ENCODE measurements around the gene SPOUT1. TPM values are rescaled to one million over a fixed set of nuclear protein-coding genes. Genes with fewer than 3 reads are reported as not detected.

Gene SPOUT1
- polyA plus RNA-seq, 1 donor from 2014 or later = 34.7 TPM

DNA sequence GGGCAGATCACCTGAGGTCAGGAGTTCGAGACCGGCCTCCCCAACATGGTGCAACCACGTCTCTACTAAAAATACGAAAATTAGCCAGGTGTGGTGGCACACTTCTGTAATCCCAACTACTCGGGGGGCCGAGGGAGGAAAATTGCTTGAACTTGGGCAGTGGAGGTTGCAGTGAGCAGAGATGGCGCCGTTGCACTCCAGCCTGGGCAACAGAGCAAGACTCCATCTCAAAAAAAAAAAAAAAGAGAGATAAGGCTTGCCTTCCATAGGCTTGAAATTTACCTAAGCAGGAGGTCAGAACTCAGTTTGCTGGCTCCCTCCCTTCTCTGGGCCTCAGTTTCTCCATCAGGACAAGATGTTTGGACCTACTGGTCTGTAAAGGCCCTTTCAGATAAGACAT is 1.3 kb downstream of the SPOUT1 start:
- no peak overlapping the region for H2AFZ ChIP-seq (ENCODE audit: low read depth, low read length)
- H3K27ac ChIP-seq (ENCODE audit: low read length) = no peak overlapping the region
- peak overlapping the region; percentile 96 for H3K4me3 ChIP-seq (ENCODE audit: low read length)

DNA sequence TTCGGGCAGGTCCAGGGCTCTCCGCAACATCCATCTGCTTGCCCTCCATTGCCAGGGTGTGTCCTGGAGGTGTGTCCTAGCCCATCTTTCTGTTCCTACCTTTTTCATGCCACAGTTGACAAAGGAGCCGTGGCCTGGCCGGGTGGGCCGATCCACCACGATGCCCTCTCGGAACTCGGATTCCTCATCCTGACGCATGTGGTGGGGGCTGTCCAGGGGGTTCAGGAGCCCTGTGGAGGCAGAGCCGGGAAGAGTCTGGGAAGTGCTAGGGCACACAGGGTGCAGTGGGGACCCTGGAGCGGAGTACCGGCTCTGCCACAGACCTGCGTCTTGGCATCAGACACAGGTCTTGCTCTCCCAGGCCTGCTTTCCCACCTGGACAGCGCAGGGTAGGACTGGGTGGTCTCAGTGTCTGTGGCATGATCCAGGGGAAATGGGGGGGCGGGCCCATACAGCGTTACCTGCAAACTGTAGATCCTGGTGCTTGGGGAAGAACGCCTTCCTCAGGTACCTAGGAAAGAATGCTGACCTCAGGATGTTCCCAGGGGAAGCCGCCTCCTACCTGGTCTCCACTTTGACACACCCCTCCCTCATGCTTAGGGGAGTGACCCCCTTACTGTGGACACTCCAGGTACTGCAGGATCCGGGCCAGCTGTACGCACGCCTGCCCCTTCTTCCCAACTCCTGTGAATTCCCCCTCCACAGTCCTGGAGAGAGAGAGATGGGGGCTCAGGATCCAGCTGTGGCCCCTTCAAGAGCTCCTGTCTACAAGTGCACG is 3.5 kb downstream of the SPOUT1 start:
- Histone ChIP-seq H3K27me3 (ENCODE audit: insufficient read depth, low read depth, low read length) (no peaks in the 10 kb centered on the region), H3K36me3 (ENCODE audit: insufficient read depth, low read length) (no peaks in the 10 kb centered on the region), H3K4me3 (ENCODE audit: low read length) (no peak overlapping the region), H2AFZ (ENCODE audit: low read depth, low read length) (no peak overlapping the region), H3K79me2 (replicated peaks; ENCODE audit: insufficient read depth, low read length) (no peaks in the 10 kb centered on the region), H3K9me2 (ENCODE audit: insufficient read depth, low read length) (no peaks in the 10 kb centered on the region), H3K4me2 (ENCODE audit: low read length) (no peak overlapping the region), H3F3A (ENCODE audit: insufficient read depth, low read length, poor library complexity, severe bottlenecking) (no peaks in the 10 kb centered on the region), H3K27ac (ENCODE audit: low read length) (no peak overlapping the region), H3K9me3 (ENCODE audit: low read length) (no peaks in the 10 kb centered on the region), H3K9ac (ENCODE audit: low read length) (no peak overlapping the region), H4K20me1 (ENCODE audit: insufficient read depth) (no peaks in the 10 kb centered on the region)
- TF ChIP-seq SMC3 (conservative IDR thresholded peaks at IDR 0.05; ENCODE audit: poor library complexity) = no peak
- TF ChIP-seq TAF1 (IDR thresholded peaks at IDR 0.05; ENCODE audit: low read depth) = no peak
- no peak for TF ChIP-seq RAD21 (conservative IDR thresholded peaks at IDR 0.05)
- TF ChIP-seq EZH2 (IDR thresholded peaks at IDR 0.05; ENCODE audit: borderline replicate concordance, insufficient read depth, low read length, poor library complexity, severe bottlenecking) = no peak
- no peak for TF ChIP-seq MXI1 (conservative IDR thresholded peaks at IDR 0.05; ENCODE audit: poor library complexity, severe bottlenecking)
- TF ChIP-seq, protein P1, sequence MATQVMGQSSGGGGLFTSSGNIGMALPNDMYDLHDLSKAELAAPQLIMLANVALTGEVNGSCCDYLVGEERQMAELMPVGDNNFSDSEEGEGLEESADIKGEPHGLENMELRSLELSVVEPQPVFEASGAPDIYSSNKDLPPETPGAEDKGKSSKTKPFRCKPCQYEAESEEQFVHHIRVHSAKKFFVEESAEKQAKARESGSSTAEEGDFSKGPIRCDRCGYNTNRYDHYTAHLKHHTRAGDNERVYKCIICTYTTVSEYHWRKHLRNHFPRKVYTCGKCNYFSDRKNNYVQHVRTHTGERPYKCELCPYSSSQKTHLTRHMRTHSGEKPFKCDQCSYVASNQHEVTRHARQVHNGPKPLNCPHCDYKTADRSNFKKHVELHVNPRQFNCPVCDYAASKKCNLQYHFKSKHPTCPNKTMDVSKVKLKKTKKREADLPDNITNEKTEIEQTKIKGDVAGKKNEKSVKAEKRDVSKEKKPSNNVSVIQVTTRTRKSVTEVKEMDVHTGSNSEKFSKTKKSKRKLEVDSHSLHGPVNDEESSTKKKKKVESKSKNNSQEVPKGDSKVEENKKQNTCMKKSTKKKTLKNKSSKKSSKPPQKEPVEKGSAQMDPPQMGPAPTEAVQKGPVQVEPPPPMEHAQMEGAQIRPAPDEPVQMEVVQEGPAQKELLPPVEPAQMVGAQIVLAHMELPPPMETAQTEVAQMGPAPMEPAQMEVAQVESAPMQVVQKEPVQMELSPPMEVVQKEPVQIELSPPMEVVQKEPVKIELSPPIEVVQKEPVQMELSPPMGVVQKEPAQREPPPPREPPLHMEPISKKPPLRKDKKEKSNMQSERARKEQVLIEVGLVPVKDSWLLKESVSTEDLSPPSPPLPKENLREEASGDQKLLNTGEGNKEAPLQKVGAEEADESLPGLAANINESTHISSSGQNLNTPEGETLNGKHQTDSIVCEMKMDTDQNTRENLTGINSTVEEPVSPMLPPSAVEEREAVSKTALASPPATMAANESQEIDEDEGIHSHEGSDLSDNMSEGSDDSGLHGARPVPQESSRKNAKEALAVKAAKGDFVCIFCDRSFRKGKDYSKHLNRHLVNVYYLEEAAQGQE (IDR thresholded peaks at IDR 0.05; ENCODE audit: borderline replicate concordance) = no peak
- TF ChIP-seq, protein P2, sequence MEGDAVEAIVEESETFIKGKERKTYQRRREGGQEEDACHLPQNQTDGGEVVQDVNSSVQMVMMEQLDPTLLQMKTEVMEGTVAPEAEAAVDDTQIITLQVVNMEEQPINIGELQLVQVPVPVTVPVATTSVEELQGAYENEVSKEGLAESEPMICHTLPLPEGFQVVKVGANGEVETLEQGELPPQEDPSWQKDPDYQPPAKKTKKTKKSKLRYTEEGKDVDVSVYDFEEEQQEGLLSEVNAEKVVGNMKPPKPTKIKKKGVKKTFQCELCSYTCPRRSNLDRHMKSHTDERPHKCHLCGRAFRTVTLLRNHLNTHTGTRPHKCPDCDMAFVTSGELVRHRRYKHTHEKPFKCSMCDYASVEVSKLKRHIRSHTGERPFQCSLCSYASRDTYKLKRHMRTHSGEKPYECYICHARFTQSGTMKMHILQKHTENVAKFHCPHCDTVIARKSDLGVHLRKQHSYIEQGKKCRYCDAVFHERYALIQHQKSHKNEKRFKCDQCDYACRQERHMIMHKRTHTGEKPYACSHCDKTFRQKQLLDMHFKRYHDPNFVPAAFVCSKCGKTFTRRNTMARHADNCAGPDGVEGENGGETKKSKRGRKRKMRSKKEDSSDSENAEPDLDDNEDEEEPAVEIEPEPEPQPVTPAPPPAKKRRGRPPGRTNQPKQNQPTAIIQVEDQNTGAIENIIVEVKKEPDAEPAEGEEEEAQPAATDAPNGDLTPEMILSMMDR (IDR thresholded peaks at IDR 0.05; ENCODE audit: poor library complexity, severe bottlenecking) = no peak
- TF ChIP-seq EP300 (conservative IDR thresholded peaks at IDR 0.05; ENCODE audit: poor library complexity, severe bottlenecking) = no peak
- no peak for TF ChIP-seq POLR2AphosphoS5 (IDR thresholded peaks at IDR 0.05)

More for the DNA sequence above, 1.3 kb downstream of the SPOUT1 start:
- Histone ChIP-seq H3K9me2 (ENCODE audit: insufficient read depth, low read length) (no peaks in the 10 kb centered on the region), H4K20me1 (ENCODE audit: insufficient read depth) (no peaks in the 10 kb centered on the region), H3K4me2 (ENCODE audit: low read length) (no peak overlapping the region), H3K27me3 (ENCODE audit: insufficient read depth, low read depth, low read length) (no peaks in the 10 kb centered on the region), H3K9me3 (ENCODE audit: low read length) (no peaks in the 10 kb centered on the region), H3K79me2 (replicated peaks; ENCODE audit: insufficient read depth, low read length) (no peaks in the 10 kb centered on the region), H3K36me3 (ENCODE audit: insufficient read depth, low read length) (no peaks in the 10 kb centered on the region), H3F3A (ENCODE audit: insufficient read depth, low read length, poor library complexity, severe bottlenecking) (no peaks in the 10 kb centered on the region), H3K9ac (ENCODE audit: low read length) (no peak overlapping the region)
- no peak for TF ChIP-seq RAD21 (conservative IDR thresholded peaks at IDR 0.05)
- no peak for TF ChIP-seq POLR2AphosphoS5 (IDR thresholded peaks at IDR 0.05)
- TF ChIP-seq, protein P1 (IDR thresholded peaks at IDR 0.05; ENCODE audit: borderline replicate concordance) = no peak
- TF ChIP-seq EZH2 (IDR thresholded peaks at IDR 0.05; ENCODE audit: borderline replicate concordance, insufficient read depth, low read length, poor library complexity, severe bottlenecking) = no peak
- TF ChIP-seq, protein P2 (IDR thresholded peaks at IDR 0.05; ENCODE audit: poor library complexity, severe bottlenecking) = no peak
